NCI-H82 (cell line): ENCODE results near the gene SLC2A5.
"Not testable (repeated sequence)": the region's sequence is repeated elsewhere in the genome, so short reads cannot be mapped to it uniquely, and the experiment has no call there.

ENCODE experiments used
- DNase-seq: peaks from one replicate; lab custom pipeline; 2025; lab: John Stamatoyannopoulos, UW

SLC2A5 gene

DNA sequence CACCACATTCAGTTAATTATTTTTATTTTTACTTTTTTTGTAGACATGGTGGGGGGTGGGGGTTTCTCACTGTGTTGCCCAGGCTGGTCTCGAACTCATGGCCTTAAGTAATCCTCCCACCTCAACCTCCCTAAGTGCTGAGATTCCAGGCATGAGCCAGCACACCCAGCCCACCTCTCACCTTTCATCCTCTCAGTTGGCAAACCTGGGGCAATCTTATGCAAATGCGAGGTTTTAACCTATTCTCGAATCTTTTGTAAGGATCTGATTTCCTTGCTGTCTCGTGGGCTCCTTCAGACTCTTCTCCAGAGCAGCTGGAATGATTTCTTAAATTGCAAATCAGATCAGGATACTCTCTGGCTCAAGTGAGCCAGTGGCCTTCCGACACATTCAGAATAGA, 36.1 kb downstream of the SLC2A5 start:
- DNase-seq = no peak

DNA sequence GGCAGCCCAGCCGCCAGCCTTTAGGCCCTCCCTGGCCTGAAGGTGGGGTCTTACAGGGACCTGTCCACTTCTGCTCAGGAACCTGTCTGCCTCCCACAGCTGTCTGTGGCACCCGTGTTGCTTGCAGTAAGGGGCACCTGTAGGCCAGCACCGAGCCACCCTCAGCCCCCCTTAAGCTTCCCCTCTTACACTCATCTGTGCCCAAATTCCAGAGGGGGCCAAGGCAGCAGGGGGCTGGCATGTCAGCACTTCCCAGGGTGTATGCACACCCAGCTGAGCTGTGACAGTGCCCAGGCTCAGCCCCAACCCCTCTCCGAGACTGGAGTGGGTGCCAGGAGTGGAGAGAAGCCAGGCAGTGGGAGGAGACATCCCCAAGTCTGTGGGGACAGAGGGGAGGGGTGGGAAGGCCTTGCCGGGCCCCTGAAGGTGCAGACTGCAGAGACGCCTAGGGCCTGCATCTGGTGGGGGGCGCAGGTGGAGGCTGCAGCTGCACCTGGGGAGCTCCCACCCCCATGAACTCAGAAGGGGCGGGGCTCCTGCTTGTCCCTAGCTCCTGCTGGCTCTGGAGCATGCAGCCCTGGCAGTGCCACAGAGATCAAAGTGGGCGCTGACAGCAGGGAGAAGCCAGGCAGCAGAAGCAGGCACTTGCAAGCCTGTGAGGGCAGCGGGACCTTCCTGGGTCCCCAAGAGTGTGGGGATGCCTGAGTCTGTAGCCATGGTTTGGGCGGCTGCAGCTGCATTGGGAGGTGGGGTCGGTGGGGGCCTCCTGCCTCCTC, 37.8 kb downstream of the SLC2A5 start:
- no peak for DNase-seq

DNA sequence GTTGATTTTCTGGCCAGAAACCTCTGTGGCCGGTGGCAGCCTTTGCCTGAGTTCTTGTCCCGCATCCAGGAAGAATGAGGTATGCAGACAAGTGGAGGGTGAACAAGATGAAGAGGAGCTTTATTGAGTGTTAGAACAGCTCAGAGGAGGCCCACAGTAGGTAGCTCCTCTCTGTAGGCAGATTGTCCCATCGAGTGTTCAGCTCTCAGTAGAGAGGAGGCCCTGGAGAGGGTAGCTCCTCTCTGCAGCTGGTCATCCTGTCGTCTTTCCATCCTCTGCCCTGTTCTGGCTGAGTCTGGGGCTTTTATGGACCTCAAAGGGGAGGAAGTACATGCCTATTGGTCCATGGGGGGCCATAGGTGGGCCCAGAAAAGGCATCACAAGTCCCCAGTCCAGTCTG, 38.4 kb downstream of the SLC2A5 start:
- not testable (repeated sequence) for DNase-seq

DNA sequence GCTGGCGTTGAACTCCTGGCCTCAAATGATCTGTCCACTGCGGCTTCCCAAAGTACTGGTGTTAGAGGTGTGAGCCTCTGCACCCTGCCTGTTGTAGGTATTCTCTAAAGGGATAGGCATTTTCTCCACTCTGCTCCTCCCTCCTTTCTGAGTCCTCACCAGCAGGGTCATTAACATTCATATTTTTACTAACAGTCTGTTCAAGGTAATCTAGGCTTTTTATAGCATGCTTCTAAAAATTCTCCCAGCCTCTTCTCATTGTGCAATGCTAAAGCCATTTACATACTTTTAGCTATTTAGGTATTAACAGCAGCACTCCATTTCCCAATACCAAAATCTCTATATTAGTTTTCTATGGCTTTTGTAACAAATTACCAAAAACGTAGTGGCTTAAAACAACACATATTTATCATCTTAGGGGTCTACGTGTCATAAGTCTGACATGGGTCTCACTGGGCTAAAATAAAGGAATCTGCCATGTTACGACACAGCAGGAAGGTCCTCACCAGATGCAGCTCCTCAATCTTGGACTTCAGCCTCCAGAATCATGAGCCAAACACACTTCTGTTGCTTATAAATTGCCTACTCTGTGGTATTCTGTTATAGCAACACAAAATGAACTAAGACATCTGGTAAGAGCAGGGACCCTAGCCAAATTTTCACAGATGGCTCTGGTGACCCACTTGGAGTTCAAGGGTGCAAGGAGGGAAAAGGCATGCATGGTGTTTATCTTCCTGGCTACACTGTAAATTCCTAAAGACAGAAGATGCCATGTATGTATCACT, 40.3 kb downstream of the SLC2A5 start:
- DNase-seq = no peak

DNA sequence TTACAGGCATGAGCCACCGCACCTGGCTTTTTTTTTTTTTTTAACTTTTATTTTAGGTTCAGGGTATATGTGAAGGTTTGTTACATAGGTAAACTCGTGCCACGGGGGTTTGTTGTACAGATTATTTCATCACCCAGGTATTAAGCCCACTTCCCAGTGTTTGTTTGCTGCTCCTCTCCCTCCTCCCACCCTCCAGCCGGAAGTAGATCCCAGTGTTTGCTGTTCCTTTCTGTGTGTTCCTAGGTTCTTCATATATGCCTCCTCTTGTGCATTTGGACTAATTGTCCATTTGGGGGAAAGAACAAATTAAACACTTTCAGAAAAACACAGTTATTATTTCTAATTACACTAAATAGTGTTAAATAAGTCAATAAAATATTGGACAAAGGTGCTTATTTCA, 42.1 kb downstream of the SLC2A5 start:
- no peak for DNase-seq

DNA sequence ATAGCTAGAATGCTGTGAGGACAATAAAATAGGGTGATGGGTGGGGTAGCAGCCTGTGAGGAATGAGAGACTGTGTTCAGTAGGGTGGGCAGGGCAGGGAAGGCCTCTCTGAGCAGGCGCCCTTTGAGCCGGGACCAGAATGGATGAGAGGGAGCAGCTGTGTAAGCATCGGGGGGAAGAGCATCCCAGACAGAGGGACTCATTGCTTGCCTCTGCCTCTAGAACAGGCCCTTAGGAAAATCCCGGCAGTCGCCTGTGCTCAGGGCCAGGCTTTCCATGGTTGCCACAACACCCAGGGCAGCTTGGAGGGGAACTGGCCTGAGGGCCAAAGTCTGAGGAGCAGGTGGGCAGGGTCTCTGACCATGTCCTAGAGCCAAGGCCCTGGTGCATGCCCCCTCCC, 44.0 kb downstream of the SLC2A5 start:
- no peak for DNase-seq

DNA sequence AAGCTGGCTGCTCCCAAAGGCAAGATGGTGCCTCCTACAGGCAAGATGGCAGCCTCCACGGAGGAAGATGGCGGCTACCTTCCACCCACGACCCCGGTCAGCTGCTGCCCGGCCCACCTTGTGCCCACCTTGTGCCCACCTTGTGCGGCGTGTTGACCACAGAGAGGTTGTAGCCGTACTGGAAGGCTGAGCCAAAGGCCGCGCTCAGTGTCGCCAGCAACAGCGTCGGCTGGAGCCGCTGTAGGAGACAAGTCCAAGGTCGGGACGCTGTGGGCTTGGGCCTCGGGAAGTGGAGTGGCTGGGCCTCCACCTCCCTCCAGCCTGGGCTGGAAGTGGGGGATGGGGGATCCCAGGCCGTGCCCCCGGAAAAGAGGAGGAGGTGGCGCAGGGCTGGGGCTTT, 44.6 kb downstream of the SLC2A5 start:
- DNase-seq = no peak

DNA sequence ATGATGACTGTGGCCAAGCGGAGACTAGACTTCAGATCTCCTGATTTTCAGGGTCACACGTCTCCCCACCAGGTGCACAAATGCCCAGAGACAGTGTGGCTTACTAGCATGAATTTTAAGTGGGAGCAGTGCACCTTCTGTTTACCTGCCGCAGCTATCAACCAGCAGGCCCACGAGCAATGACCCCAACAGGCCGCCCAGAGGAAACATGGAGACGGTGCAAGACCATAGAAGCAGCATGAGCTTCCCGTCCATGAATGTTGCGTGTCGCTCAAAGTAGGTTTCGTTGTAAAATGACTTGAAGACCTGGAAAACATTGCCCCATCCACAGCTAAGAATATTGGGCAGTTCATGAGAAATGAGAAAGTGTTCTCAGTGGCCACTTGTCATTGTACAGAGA, 46.7 kb downstream of the SLC2A5 start:
- no peak for DNase-seq

DNA sequence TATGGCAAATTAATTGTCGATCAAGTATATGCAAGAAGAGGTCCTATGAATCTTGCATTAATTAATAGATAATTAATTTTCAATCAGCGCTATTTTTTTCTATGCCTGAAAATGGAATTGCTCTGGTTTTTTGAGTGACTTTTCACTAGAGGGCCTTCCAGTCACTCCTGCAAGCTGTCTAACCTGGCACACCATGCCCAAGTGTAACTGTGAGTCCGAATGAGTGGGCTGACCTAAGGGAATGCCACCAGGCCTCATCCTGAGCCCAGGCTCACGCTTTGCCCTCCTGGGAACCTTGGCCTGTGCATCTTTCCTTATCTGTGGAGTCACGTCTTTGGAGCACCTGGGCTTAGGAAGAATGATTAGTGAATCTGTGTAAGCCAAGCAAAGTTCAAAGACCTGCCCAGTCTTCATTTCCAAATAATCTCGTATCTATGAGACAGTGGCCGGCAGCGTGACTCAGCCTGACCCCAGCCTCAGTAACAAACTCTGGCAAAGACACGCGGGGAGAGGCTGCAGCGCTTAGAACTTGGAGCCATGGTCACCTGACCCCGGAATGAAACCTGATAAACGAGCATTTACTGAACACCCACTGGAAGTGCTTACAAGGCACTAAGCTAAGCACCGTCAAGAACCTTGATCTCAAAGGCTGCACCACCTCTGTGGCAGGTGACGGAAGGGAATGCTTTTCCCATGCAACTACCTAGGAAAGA, 47.3 kb downstream of the SLC2A5 start:
- not testable (repeated sequence) for DNase-seq

DNA sequence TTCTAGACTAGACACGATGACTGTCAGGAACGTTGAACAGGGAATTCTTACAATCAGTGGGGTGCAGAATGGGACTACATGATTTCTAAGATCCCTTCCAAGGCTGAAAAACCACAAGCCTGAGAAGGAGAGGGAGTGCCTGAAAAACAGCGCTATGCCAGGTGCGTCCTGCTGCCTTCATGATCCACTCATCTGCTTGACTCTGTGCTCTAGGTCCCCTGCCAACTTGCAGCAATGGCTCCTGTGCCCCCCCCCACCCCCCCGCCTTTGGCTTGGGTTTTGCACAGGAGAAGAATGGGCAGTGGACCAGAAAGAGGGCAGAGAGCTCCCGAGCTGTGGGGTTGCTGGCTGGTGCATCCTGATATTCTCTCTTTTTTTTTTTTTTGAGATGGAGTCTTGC, 49.1 kb downstream of the SLC2A5 start:
- DNase-seq = no peak

DNA sequence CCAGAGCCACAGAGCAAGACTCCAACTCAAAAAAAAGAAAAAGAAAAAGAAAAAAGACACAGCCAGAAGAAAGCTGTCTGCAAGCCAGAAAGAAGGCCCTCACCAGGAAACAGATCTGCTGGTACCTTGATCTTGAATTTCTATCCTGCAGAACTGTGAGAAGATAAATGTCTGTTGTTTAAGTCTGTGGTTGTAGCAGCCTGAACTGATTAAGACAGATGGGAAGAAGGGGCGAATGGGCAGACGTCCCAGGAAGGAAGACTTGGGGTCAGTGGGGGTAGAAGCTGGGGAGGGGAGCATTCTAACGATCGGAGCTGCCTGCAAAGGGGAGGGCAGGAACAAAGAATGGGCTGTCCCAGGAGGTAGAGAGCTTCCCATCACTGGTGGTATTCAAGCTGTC, 49.5 kb downstream of the SLC2A5 start:
- DNase-seq = no peak

DNA sequence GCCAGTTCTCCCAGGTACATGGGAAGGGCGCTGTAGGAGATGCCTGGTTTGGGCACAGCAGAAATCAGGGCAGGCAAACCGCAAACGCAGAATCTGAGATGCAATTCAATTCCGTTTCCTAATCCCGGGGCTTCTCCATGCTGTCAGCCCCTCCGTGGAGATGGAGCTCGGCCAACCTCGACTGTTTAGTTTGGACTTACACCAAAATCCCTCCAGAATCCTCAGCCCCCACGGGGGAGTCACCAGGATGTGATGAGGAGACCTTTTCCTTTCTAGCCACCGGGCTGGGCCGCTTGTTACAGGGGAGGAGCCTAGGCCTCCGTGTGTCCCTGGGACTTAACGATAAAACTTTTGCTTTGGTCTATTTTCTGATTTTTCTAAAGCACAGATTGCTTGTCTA, 51.1 kb downstream of the SLC2A5 start:
- no peak for DNase-seq

DNA sequence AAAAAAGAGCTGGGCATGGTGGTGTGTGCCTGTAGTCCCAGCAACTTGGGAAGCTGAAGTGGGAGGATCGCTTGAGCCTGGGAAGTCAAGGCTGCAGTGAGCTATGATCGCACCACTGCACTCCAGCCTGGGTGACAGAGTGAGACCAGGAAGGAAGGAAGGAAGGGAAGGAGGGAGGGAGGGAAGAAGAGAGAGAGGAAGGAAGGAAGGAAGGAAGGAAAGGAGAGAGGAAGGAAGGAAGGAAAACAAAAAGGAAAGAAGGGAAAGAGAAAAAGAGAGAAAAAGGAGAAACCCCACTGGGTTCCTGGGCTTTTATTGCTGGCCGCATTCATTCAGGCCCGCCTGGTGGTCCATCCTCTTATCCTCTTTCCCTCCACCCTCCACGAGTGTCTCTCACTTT, 53.0 kb downstream of the SLC2A5 start:
- no peak for DNase-seq

DNA sequence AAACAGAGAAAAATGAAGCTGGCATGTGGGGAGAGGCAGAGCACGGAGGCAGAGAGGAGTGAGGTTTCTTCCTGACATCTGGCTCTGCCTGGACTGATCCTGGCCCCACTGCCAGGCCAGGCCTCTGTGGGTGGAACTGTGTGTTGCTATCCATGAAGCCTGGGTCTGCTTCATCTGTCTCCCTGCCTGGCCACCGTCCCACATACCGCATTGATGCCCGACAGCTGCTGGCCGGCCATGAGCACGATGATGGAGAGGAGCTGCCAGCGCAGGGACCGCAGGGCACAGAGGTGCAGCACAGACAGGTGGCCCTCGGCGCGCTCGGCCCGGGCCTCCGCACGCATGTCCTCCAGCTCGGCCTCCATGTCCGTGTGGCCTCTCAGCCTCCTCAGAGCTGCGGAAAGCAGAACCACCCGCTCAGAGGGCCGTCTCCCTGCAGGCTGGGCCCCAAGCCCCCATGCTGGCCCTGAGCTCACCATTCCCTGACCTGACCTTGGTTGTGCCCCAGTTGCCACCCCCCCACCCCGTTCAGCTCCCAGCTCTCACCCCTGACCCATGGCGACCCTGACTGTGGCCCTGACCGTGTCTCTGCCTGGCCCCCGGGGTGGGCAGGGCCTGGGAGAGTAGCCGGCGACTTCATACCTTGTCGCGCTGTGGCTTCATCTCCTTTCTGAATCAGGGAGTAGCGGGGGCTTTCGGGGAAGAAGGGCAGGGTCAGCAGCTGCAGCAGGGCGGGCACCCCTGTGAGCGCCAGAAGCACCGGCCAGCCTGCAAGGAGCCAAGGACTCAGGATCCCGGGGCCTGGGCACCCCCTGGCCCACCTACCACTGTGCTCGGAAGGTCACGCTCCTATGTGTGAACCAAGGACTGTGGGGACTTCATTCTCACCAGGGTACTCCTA, 54.7 kb downstream of the SLC2A5 start:
- no peak for DNase-seq

DNA sequence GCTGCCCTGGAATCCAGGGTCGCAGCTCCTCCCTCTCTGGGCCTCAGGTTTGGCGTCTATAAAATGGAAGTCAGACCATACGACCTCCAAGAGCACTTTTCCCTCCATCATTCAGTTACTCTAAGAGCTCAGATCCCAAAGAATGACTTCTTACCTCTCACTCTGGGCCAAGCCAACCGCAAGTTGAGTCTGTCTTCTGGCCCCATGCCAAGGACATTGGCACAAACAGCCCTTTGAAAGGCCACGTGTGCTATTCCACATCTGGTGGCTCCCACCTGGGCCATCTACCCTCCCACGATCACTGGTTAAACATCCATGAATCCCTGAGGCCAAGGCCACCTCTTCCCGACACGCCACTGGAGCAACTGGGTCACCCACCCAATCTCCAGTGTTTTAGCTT, 55.6 kb downstream of the SLC2A5 start:
- DNase-seq = no peak

DNA sequence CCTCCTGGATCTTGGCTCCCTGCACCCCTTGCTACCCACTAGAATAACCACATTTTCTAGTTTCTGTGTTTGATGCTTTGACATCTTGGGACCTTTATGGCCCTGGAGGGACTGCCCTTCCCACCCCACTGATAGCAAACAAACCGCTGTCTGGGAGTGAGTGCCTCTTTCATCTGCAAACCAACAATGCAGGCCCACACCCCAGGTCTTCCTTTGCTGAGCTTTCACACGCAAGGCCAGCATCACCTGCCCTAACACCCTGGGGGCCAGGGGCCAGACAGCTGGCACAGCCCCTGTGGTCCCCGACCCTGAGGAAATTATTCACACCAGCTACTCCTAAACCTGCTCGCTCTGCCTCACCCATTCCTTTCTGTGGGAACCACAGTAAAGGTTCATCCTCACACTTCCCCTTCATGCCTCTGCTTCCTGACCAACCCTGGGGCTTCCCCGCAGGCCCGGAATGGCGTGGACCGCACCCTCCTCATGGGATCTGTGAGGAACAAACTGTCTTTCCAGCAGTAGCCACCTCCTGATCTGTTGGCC, 58.6 kb downstream of the SLC2A5 start:
- no peak for DNase-seq

DNA sequence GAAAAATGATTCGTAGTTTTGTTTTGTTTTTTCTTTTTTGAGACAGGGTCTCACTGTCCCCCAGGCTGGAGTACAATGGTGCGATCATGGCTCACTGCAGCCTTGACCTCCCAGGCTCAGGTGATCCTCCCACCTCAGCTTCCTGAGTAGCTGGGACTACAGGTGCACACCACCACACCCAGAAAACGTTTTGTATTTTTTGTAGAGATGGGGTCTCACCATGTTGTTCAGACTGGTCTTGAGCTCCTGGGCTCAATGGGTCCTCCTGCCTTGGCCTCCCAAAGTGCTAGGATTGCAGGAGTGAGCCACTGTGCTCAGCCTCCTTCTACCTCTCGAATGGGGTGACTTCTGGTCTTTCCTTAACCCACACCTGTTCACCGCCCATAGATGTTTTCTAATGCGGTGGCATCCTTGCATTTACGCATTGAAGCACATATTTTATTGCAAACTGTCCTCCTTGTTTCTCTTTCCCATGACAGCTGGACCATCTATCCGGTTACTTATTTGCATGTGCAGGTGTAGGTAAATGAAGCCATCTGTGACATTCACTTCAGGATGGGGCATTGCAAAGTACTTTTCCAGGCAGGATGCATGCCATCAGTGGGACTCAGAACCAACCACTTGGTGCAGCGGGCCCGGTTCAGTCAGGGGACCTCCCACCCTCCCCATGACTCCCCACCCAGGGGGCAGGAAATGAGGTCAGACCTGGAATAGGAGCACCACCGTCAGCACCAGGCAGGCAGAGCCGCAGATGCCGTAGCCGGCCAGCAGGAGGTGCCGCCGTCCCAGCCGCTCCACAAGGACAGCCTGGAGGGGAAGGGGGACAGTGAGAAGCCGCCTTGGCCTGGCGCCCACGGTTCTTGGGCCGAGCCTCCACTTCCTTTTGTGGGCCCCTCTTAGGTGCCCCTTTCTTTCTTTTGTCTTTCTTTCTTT, 59.7 kb downstream of the SLC2A5 start:
- DNase-seq = peak; percentile 43

DNA sequence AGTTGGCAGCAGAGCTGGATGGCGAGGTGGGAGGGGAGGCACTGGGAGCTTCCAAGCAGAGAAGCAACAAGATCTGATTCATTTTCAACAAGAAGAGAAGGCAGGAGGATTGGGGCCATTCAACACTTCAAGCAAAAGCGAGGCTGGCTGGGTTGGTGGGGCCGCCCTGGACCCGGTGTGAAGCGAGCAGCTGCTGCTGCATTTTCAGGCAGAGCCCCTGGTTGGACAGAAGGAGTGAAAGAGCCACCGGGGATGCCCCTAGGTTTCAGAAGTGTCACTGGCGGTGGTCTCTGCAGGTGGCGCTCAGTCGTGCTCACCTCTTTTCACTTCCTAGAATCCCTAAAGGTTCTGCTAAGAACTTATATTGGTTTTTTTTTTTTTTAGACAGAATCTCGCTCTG, 61.2 kb downstream of the SLC2A5 start:
- no peak for DNase-seq

DNA sequence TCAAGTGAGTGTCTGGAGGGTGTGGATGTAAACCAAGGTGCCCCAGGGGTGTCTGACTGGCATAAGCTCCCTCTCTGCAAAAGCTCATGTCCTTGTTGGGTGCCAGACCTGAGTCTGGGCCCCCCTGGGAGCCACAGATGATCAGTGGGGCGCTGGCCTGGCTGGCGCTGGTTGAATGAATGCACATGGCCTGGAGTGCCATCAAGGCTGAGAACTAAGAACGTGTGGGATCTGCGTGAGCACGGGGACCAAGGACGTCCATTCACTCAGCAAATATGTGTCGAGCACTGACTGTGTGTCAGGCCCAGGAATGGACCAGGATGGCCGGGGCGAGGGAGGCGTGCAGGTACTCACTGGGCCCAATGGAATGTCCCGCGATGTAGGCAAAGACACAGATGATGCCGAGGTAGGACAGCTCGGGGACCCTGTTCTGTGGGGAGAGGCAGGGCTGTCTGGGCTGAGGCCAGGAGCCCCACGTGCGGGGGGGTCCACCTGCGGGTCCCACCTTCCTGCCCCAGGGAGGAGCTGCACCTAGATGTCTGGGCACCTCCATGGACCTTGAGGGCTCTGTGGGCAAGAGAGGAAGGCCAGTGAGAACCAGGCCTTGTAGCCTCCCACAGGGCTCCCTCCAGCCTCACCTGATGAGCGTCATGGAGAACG, 62.3 kb downstream of the SLC2A5 start:
- DNase-seq = no peak

DNA sequence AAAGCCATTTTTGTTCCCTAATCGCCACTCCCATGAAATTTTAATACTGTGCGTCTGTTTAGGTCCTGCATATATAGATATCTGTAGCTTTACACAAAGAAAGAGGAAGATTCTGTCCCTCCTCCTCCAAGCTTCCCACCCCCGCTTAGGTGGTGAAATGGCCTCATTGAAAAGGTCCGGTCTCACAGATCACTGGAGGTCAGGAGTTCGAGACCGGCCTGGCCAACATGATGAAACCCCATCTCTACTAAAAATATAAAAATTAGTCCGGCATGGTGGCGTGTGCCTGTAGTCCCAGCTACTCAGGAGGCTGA, 64.1 kb downstream of the SLC2A5 start:
- DNase-seq = no peak
